ENCODE results near the gene PLOD1.

DNA sequence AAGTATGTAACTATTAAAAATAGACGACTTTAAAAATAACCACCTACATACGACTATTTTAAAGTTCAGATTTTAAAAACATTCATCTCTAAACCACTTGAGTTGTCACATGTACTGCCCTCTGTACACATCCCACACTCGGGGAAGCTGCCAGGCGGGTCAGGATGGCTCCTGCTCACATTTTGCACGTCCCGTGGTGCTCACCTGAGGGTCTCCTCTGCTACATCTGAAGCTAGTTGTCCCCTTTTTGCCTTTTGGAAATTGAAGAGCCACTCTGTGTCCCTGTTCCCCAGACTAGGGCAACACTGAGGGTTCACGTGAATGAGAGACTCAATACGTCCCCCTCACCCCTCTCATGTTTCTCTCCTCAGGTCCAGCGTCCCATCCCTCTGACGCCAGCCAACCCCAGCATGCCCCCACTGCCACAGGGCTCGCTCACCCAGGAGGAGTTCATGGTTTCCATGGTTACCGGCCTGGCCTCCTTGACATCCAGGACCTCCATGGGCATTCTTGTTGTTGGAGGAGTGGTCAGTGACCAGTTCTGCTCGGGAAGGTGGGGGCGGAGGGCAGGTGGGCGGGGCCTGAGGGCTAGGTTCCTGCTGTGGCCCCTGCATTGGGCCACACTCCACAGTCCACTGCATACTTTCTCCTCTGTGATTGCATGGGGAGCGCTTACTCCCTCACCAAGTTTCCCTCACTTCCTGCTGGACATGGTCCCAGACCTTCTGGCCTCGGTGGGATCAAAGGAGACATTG is 71.8 kb downstream of the PLOD1 start:
- TF ChIP-seq, protein P1, sequence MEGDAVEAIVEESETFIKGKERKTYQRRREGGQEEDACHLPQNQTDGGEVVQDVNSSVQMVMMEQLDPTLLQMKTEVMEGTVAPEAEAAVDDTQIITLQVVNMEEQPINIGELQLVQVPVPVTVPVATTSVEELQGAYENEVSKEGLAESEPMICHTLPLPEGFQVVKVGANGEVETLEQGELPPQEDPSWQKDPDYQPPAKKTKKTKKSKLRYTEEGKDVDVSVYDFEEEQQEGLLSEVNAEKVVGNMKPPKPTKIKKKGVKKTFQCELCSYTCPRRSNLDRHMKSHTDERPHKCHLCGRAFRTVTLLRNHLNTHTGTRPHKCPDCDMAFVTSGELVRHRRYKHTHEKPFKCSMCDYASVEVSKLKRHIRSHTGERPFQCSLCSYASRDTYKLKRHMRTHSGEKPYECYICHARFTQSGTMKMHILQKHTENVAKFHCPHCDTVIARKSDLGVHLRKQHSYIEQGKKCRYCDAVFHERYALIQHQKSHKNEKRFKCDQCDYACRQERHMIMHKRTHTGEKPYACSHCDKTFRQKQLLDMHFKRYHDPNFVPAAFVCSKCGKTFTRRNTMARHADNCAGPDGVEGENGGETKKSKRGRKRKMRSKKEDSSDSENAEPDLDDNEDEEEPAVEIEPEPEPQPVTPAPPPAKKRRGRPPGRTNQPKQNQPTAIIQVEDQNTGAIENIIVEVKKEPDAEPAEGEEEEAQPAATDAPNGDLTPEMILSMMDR (IDR thresholded peaks at IDR 0.05 in 4 of 5, conservative IDR thresholded peaks at IDR 0.05 in 1 of 5), result no peak
- TF ChIP-seq POLR2A (IDR thresholded peaks at IDR 0.05), result no peak

All from gastrocnemius medialis (tissue), 4 donors.